ENCODE data around the gene C1orf198.

- TF ChIP-seq, protein P1, sequence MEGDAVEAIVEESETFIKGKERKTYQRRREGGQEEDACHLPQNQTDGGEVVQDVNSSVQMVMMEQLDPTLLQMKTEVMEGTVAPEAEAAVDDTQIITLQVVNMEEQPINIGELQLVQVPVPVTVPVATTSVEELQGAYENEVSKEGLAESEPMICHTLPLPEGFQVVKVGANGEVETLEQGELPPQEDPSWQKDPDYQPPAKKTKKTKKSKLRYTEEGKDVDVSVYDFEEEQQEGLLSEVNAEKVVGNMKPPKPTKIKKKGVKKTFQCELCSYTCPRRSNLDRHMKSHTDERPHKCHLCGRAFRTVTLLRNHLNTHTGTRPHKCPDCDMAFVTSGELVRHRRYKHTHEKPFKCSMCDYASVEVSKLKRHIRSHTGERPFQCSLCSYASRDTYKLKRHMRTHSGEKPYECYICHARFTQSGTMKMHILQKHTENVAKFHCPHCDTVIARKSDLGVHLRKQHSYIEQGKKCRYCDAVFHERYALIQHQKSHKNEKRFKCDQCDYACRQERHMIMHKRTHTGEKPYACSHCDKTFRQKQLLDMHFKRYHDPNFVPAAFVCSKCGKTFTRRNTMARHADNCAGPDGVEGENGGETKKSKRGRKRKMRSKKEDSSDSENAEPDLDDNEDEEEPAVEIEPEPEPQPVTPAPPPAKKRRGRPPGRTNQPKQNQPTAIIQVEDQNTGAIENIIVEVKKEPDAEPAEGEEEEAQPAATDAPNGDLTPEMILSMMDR (conservative IDR thresholded peaks at IDR 0.05; ENCODE audit: low read length): peak; percentile 48
- TF ChIP-seq EZH2phosphoT487 (IDR thresholded peaks at IDR 0.05; ENCODE audit: borderline replicate concordance): no peak
These were observed 6.8 kb downstream of the C1orf198 start for GRCh38 chr1:230861489-230861888.

All from Loucy (cell line).